Brain microvascular endothelial cell (primary cell): ENCODE data around the gene CDK17.
"Not testable (repeated sequence)": the region's sequence is repeated elsewhere in the genome, so short reads cannot be mapped to it uniquely, and the experiment has no call there.

ENCODE experiments used
- DNase-seq: peaks from one replicate; pipeline ENCODE4 v3.0.0-alpha.2; 2020
- H3K27ac ChIP-seq: fragments of 250-450 bp; sonication (Bioruptor Pico); 2 replicates; pipeline ENCODE4 v1.5.1; 2020; ENCODE audit warnings: mild to moderate bottlenecking, moderate library complexity
- H3K27me3 ChIP-seq: fragments of 250-450 bp; sonication (Bioruptor Pico); replicated peaks from 2 replicates; pipeline ENCODE4 v1.5.1; 2020; ENCODE audit warnings: mild to moderate bottlenecking
- H3K36me3 ChIP-seq: fragments of 250-450 bp; sonication (Bioruptor Pico); replicated peaks from 2 replicates; pipeline ENCODE4 v1.5.1; 2020; ENCODE audit warnings: mild to moderate bottlenecking
- H3K4me3 ChIP-seq: 2 replicates; pipeline ENCODE4 v1.5.1; 2011; ENCODE audit warnings: low read depth, mild to moderate bottlenecking, control low read depth, low read length, moderate library complexity
- in situ Hi-C: cut with HindIII; loops from 2 replicates; pipeline ENCODE4 v1.10.0; 2017; ENCODE audit warnings: low sequenced_read_pairs, low pct_ligation_motif_present
- TF ChIP-seq, protein P1 (sequence below): IDR thresholded peaks from 2 replicates; pipeline ENCODE4 v1.5.1; 2011; ENCODE audit warnings: low read depth, mild to moderate bottlenecking, moderate library complexity, low read length, control low read depth, inconsistent platforms; ENCODE audit errors: missing control alignments

Gene CDK17

GRCh38 chr12:96321941-96322340 is 78.3 kb downstream of the CDK17 start:
- H3K4me3 ChIP-seq: no peak overlapping the region
- H3K36me3 ChIP-seq: peaks cover 7% of the 10 kb centered on the region
- in situ Hi-C loops: no loop called here
- H3K27me3 ChIP-seq: no peaks in the 10 kb centered on the region
- DNase-seq: no peak
- H3K27ac ChIP-seq: no peak overlapping the region
- TF ChIP-seq, protein P1, sequence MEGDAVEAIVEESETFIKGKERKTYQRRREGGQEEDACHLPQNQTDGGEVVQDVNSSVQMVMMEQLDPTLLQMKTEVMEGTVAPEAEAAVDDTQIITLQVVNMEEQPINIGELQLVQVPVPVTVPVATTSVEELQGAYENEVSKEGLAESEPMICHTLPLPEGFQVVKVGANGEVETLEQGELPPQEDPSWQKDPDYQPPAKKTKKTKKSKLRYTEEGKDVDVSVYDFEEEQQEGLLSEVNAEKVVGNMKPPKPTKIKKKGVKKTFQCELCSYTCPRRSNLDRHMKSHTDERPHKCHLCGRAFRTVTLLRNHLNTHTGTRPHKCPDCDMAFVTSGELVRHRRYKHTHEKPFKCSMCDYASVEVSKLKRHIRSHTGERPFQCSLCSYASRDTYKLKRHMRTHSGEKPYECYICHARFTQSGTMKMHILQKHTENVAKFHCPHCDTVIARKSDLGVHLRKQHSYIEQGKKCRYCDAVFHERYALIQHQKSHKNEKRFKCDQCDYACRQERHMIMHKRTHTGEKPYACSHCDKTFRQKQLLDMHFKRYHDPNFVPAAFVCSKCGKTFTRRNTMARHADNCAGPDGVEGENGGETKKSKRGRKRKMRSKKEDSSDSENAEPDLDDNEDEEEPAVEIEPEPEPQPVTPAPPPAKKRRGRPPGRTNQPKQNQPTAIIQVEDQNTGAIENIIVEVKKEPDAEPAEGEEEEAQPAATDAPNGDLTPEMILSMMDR: no peak

DNA sequence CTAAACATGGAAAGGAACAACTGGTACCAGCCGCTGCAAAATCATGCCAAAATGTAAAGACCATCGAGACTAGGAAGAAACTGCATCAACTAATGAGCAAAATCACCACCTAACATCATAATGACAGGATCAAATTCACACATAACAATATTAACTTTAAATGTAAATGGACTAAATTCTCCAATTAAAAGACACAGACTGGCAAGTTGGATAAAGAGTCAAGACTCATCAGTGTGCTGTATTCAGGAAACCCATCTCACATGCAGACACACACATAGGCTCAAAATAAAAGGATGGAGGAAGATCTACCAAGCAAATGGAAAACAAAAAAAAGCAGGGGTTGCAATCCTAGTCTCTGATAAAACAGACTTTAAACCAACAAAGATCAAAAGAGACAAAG is 82.4 kb downstream of the CDK17 start:
- H3K27me3 ChIP-seq, H3K36me3 ChIP-seq, in situ Hi-C loops, H3K4me3 ChIP-seq, H3K27ac ChIP-seq, DNase-seq: not testable (repeated sequence)

DNA sequence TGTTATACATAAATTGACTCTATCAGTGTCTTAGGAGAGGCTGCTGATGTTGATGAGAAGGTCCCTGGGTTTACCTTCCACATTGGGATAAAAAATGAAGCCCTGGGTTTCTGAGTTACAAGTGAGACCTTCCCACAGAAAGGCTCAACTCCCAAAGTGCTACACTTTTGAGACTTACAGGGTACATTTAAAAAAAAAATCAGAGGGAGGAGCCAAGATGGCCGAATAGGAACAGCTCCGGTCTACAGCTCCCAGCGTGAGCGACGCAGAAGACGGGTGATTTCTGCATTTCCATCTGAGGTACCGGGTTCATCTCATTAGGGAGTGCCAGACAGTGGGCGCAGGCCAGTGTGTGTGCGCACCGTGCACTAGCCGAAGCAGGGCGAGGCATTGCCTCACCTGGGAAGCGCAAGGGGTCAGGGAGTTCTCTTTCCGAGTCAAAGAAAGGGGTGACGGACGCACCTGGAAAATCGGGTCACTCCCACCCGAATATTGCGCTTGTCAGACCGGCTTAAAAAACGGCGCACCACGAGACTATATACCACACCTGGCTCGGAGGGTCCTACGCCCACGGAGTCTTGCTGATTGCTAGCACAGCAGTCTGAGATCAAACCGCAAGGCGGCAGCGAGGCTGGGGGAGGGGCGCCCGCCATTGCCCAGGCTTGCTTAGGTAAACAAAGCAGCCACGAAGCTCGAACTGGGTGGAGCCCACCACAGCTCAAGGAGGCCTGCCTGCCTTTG is 84.3 kb downstream of the CDK17 start:
- H3K27ac ChIP-seq, in situ Hi-C loops, H3K36me3 ChIP-seq, DNase-seq, H3K27me3 ChIP-seq: not testable (repeated sequence)
- peak overlapping the region; percentile 17 for H3K4me3 ChIP-seq

DNA sequence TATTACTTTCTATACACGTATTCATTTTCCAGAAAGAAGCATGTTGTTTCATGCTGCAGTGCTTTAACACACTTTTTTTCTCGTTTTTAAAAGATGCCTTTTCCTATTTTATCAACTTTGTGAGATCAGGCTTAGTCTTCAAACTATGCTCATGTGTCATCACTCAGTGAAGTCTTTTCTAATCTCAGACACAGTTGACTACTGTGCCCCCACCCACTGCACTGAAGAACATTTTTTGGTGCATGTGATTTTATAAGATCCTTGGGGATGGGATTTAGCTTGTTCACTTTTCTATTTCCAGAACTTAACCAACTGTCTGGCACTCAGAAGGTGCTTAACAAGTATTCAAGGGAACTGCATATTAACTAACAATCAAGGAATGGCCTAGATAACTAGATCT is 85.5 kb downstream of the CDK17 start:
- in situ Hi-C loops: no loop called here
- peak; percentile 27 for DNase-seq
- no peak overlapping the region for H3K4me3 ChIP-seq
- H3K36me3 ChIP-seq: peaks cover 10% of the 10 kb centered on the region
- H3K27me3 ChIP-seq: no peaks in the 10 kb centered on the region
- H3K27ac ChIP-seq: no peak overlapping the region
- TF ChIP-seq, protein P1: no peak

- in situ Hi-C loops: no loop called here
- TF ChIP-seq, protein P1: no peak
- DNase-seq: no peak
- Histone ChIP-seq H3K27ac (no peak overlapping the region), H3K4me3 (no peak overlapping the region), H3K36me3 (peaks cover 10% of the 10 kb centered on the region), H3K27me3 (no peaks in the 10 kb centered on the region)
These were observed 86.6 kb downstream of the CDK17 start for GRCh38 chr12:96313606-96314005.

GRCh38 chr12:96311191-96311590 is 89.0 kb downstream of the CDK17 start:
- H3K36me3 ChIP-seq: peaks cover 17% of the 10 kb centered on the region
- in situ Hi-C loops: no loop called here
- TF ChIP-seq, protein P1: no peak
- H3K4me3 ChIP-seq: no peak overlapping the region
- no peak for DNase-seq
- H3K27ac ChIP-seq: no peak overlapping the region
- no peaks in the 10 kb centered on the region for H3K27me3 ChIP-seq

DNA sequence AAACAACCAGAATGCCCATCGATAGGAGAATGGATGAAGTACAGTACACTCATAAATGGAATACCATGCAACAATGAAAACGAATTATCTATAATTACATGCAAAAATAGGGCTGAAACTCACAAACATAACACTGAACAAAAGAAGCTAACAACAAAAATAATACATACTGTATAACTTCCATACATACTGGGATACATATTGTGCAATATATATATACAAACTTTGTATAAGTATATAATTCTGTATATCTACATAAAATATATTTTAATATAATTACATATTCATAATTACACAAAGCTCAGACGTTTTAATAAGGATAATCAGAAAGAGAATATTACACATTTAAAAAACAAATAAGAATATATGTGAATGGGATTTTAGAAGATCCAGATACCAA is 90.2 kb downstream of the CDK17 start:
- no peak overlapping the region for H3K4me3 ChIP-seq
- in situ Hi-C loops: no loop called here
- H3K36me3 ChIP-seq: peaks cover 22% of the 10 kb centered on the region
- TF ChIP-seq, protein P1: no peak
- no peaks in the 10 kb centered on the region for H3K27me3 ChIP-seq
- H3K27ac ChIP-seq: no peak overlapping the region
- DNase-seq: no peak
